IPS DF 4.7 (cell line): ENCODE results near the gene NADSYN1.
"Not testable (repeated sequence)": the region's sequence is repeated elsewhere in the genome, so short reads cannot be mapped to it uniquely, and the experiment has no call there.

Source experiments
- DNase-seq: peaks from one replicate; pipeline ENCODE4 v3.0.0-alpha.2; 2013; ENCODE audit warnings: low spot score; ENCODE audit errors: extremely low read depth

Gene NADSYN1

GRCh38 chr11:71525188-71525937 is 72.4 kb downstream of the NADSYN1 start:
- no peak for DNase-seq

GRCh38 chr11:71525938-71526495 is 73.0 kb downstream of the NADSYN1 start:
- no peak for DNase-seq

- DNase-seq: not testable (repeated sequence)
Observed at GRCh38 chr11:71526796-71527575, 74.0 kb downstream of the NADSYN1 start, which contains the start of gene KRTAP5-7. TSS of gene KRTAP5-7 (plus strand) at chr11:71527267. CDS start at chr11:71527301, 34 bp downstream.

GRCh38 chr11:71527576-71528210 is 74.7 kb downstream of the NADSYN1 start:
- no peak for DNase-seq

GRCh38 chr11:71530602-71531001 is 77.6 kb downstream of the NADSYN1 start:
- no peak for DNase-seq

GRCh38 chr11:71532036-71532610 is 79.1 kb downstream of the NADSYN1 start:
- DNase-seq: no peak

GRCh38 chr11:71534711-71535608 is 82.0 kb downstream of the NADSYN1 start:
- DNase-seq: not testable (repeated sequence)

GRCh38 chr11:71535825-71536224 is 82.8 kb downstream of the NADSYN1 start:
- DNase-seq: no peak

- no peak for DNase-seq
Observed at GRCh38 chr11:71537537-71537936, 84.5 kb downstream of the NADSYN1 start.

- not testable (repeated sequence) for DNase-seq
Observed at GRCh38 chr11:71537977-71538665, 85.1 kb downstream of the NADSYN1 start, which contains the start of gene KRTAP5-8. TSS of gene KRTAP5-8 (plus strand) at chr11:71538025. CDS start at chr11:71538056, 31 bp downstream.

- no peak for DNase-seq
Observed at GRCh38 chr11:71538666-71538990, 85.6 kb downstream of the NADSYN1 start.

GRCh38 chr11:71539017-71539416 is 86.0 kb downstream of the NADSYN1 start:
- no peak for DNase-seq

- DNase-seq: not testable (repeated sequence)
Observed at GRCh38 chr11:71539971-71540370, 87.0 kb downstream of the NADSYN1 start.

GRCh38 chr11:71540521-71541304 is 87.7 kb downstream of the NADSYN1 start:
- DNase-seq: not testable (repeated sequence)

GRCh38 chr11:71542382-71542781 is 89.4 kb downstream of the NADSYN1 start:
- DNase-seq: no peak

GRCh38 chr11:71542879-71543777 is 90.1 kb downstream of the NADSYN1 start:
- DNase-seq: no peak

- DNase-seq: no peak
Observed at GRCh38 chr11:71543866-71544265, 90.9 kb downstream of the NADSYN1 start.
